Liver (tissue), 9 donors: ENCODE data around the gene MAPK4. TPM values are rescaled to one million over a fixed set of nuclear protein-coding genes. Genes with fewer than 3 reads are reported as not detected.

Experiments
- DNase-seq: peaks from one replicate; pipeline ENCODE4 v3.0.0-alpha.2; 2017; ENCODE audit warnings: low spot score
- H3K27ac ChIP-seq, 2 donors: one replicate each; pipeline ENCODE4 v1.7.0; 2013; ENCODE audit warnings: inconsistent platforms in 2 of 2, low read length in 2 of 2, control low read depth in 1 of 2, low read depth in 1 of 2, mild to moderate bottlenecking in 1 of 2
- H3K27me3 ChIP-seq, 4 donors: one replicate each; pipeline versions ENCODE4 v1.6.1 to v1.7.0; 2013; ENCODE audit warnings: low read length in 3 of 4, inconsistent platforms in 1 of 4, mild to moderate bottlenecking in 1 of 4, moderate library complexity in 1 of 4; ENCODE audit not compliant: control insufficient read depth in 4 of 4, insufficient read depth in 4 of 4
- H3K36me3 ChIP-seq, 4 donors: one replicate each; pipeline versions ENCODE4 v1.6.1 to v1.7.0; 2013; ENCODE audit warnings: low read length in 3 of 4, mild to moderate bottlenecking in 3 of 4, low read depth in 1 of 4, moderate library complexity in 1 of 4; ENCODE audit not compliant: control insufficient read depth in 4 of 4, insufficient read depth in 3 of 4
- H3K4me1 ChIP-seq, 4 donors: one replicate each; pipeline versions ENCODE4 v1.6.1 to v1.7.0; 2013; ENCODE audit warnings: low read length in 3 of 4, mild to moderate bottlenecking in 3 of 4, moderate library complexity in 1 of 4; ENCODE audit not compliant: control insufficient read depth in 4 of 4, insufficient read depth in 4 of 4
- H3K4me3 ChIP-seq, 3 donors: one replicate each; pipeline versions ENCODE4 v1.6.1 to v1.7.0; 2013; ENCODE audit warnings: low read length in 3 of 3, control low read depth in 1 of 3, low read depth in 1 of 3, mild to moderate bottlenecking in 1 of 3
- H3K9ac ChIP-seq, 2 donors: one replicate each; pipeline ENCODE4 v1.7.0; 2013; ENCODE audit warnings: low read length in 2 of 2, mild to moderate bottlenecking in 2 of 2, moderate library complexity in 2 of 2, control low read depth in 1 of 2, low read depth in 1 of 2
- H3K9me3 ChIP-seq, 4 donors: one replicate each; pipeline versions ENCODE4 v1.6.1 to v1.7.0; 2013; ENCODE audit warnings: low read length in 3 of 4; ENCODE audit not compliant: control insufficient read depth in 4 of 4
- EGR1 ChIP-seq, 2 donors: IDR thresholded peaks; 2 replicates each; pipeline ENCODE4 v1.6.1; 2016 to 2018; ENCODE audit warnings: antibody characterized with exemption in 2 of 2, low read depth in 2 of 2
- FOXA1 ChIP-seq: IDR thresholded peaks from 2 replicates; pipeline ENCODE4 v1.6.1; 2016; ENCODE audit warnings: antibody characterized with exemption
- FOXA2 ChIP-seq: IDR thresholded peaks from 2 replicates; pipeline ENCODE4 v1.6.1; 2016; ENCODE audit warnings: antibody characterized with exemption
- GABPA ChIP-seq, 2 donors: IDR thresholded peaks in 1 of 2; conservative IDR thresholded peaks in 1 of 2; 2 replicates each; pipeline ENCODE4 v1.6.1; 2016; ENCODE audit warnings: antibody characterized with exemption in 2 of 2, mild to moderate bottlenecking in 1 of 2, moderate library complexity in 1 of 2
- HNF4A ChIP-seq, 2 donors: conservative IDR thresholded peaks; 2 replicates each; pipeline ENCODE4 v1.6.1; 2016; ENCODE audit warnings: antibody characterized with exemption in 2 of 2, mild to moderate bottlenecking in 2 of 2
- HNF4G ChIP-seq: IDR thresholded peaks from 2 replicates; pipeline ENCODE4 v1.6.1; 2016; ENCODE audit warnings: antibody characterized with exemption
- NR2F2 ChIP-seq: IDR thresholded peaks from 2 replicates; pipeline ENCODE4 v1.6.1; 2016; ENCODE audit warnings: antibody characterized with exemption
- RAD21 ChIP-seq, 2 donors: IDR thresholded peaks; 2 replicates each; pipeline ENCODE4 v1.6.1; 2016; ENCODE audit warnings: antibody characterized with exemption in 2 of 2, mild to moderate bottlenecking in 2 of 2
- RXRA ChIP-seq, 2 donors: IDR thresholded peaks; 2 replicates each; pipeline ENCODE4 v1.6.1; 2017 to 2018; ENCODE audit warnings: antibody characterized with exemption in 2 of 2, mild to moderate bottlenecking in 1 of 2
- TAF1 ChIP-seq: conservative IDR thresholded peaks from 2 replicates; pipeline ENCODE4 v1.6.1; 2016; ENCODE audit warnings: antibody characterized with exemption, mild to moderate bottlenecking
- WGBS: extraction: QIAGEN DNeasy Blood & Tissue Kit; methylation state at CpG from one replicate; pipeline ENCODE4 v1.1.7; 2013; 5-methylcytosine and 5-hydroxymethylcytosine counted together
- polyA plus RNA-seq, 2 donors: library from polyadenylated mRNA; stranded (reverse) in 1 of 2; unstranded in 1 of 2; fragments of 200-250 nt in 1 of 2; fragments of >200 nt in 1 of 2; fragmentation: Nextera tagmentation in 1 of 2; extraction: Ambion mirVana in 1 of 2; gene quantifications; one replicate each; pipeline versions ENCODE4 v1.2.1 to v1.2.3, GENCODE V29; 2013 to 2015
- total RNA-seq, 2 donors: library from RNA; depleted of rRNA; stranded (reverse); fragments of >200 nt; gene quantifications; one replicate each; pipeline ENCODE4 v1.2.3, GENCODE V29; 2014
- TF ChIP-seq, protein P1 (sequence below): IDR thresholded peaks from 2 replicates; pipeline ENCODE4 v1.6.1; 2016; ENCODE audit warnings: antibody characterized with exemption
- TF ChIP-seq, protein P2 (sequence below): IDR thresholded peaks from 2 replicates; pipeline ENCODE4 v1.6.1; 2016; ENCODE audit warnings: antibody characterized with exemption
- TF ChIP-seq, protein P3 (sequence below): IDR thresholded peaks from 2 replicates; pipeline ENCODE4 v1.6.1; 2016; ENCODE audit warnings: antibody characterized with exemption
- donor health status: healthy.
- donor health status: healthy.
- donor health status: healthy.
- donor health status: healthy.
- donor health status: healthy.

MAPK4 gene
- total and polyA plus RNA-seq, 4 donors, result under 0.01 to 4.9 (median 1.5) TPM

DNA sequence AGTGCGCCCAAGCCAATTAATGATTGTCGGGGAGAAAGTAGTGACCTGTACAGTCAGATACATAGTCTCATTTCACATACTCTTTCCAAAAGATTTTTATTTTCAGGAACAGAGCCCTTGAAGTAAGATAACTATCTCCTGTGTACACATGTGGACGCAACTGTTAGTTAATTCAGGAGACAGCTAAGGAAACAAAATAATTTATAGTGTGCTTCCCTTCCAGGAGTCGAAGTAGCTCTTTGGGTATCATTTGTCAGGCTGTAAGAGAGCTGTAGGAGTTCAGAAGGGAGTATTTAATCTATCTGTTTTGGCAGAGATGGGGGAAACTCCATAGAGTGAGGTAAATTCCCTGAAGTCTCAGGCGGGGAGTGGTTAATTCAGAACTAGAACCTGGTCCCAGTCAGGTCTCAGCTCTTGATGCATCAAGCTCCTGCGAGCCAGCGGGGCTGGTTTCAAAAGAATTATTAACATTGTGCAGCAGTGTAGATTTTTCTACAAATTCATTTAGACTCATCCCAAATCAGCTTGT is 63.0 kb downstream of the MAPK4 start (continued):
- no peak for TF ChIP-seq TAF1
- no peak for TF ChIP-seq FOXA1
- TF ChIP-seq EGR1 (IDR thresholded peaks at IDR 0.05; ENCODE audit: low read depth in 2 of 2), result no peak
- no peak for TF ChIP-seq NR2F2

- Histone ChIP-seq H3K9me3 (no peaks in the 10 kb centered on the region), H3K27me3 (no peaks in the 10 kb centered on the region), H3K4me3 (no peak overlapping the region), H3K27ac (no peak overlapping the region), H3K36me3 (no peaks in the 10 kb centered on the region), H3K9ac (no peak overlapping the region), H3K4me1 (peaks cover 3 to 10% (median 5%) of the 10 kb centered on the region in 4 donors)
- DNase-seq, result no peak
- TF ChIP-seq, protein P1, sequence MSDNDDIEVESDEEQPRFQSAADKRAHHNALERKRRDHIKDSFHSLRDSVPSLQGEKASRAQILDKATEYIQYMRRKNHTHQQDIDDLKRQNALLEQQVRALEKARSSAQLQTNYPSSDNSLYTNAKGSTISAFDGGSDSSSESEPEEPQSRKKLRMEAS, result no peak
- TF ChIP-seq, protein P2, sequence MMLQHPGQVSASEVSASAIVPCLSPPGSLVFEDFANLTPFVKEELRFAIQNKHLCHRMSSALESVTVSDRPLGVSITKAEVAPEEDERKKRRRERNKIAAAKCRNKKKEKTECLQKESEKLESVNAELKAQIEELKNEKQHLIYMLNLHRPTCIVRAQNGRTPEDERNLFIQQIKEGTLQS, result no peak
- no peak for TF ChIP-seq RAD21 (IDR thresholded peaks at IDR 0.05)
- TF ChIP-seq FOXA1, result no peak
- TF ChIP-seq TAF1, result no peak
- no peak for TF ChIP-seq EGR1 (IDR thresholded peaks at IDR 0.05; ENCODE audit: low read depth in 2 of 2)
- peak in 1 of 2 donors; percentile 19 for TF ChIP-seq HNF4A (conservative IDR thresholded peaks at IDR 0.05)
- peak in 1 of 2 donors; percentile 15 for TF ChIP-seq RXRA (IDR thresholded peaks at IDR 0.05)
- 51% methylated on average over 4 of the region's 4 CpGs for WGBS
These were observed 63.9 kb downstream of the MAPK4 start for GRCh38 chr18:50623694-50624352.

GRCh38 chr18:50624981-50625380 is 65.1 kb downstream of the MAPK4 start:
- Histone ChIP-seq H3K27me3 (no peaks in the 10 kb centered on the region), H3K9me3 (no peaks in the 10 kb centered on the region), H3K27ac (no peak overlapping the region)

GRCh38 chr18:50626317-50626716 is 66.4 kb downstream of the MAPK4 start:
- Histone ChIP-seq H3K36me3 (no peaks in the 10 kb centered on the region), H3K9ac (no peak overlapping the region), H3K9me3 (no peaks in the 10 kb centered on the region), H3K27me3 (no peaks in the 10 kb centered on the region), H3K4me1 (no peaks in the 10 kb centered on the region), H3K27ac (no peak overlapping the region), H3K4me3 (no peak overlapping the region)
- WGBS, result 95% methylated on average over 10 of the region's 10 CpGs
- no peak for DNase-seq
- TF ChIP-seq TAF1 (no peak), NR2F2 (no peak), HNF4G (no peak), FOXA1 (no peak), HNF4A (conservative IDR thresholded peaks at IDR 0.05) (no peak), RAD21 (IDR thresholded peaks at IDR 0.05) (no peak), FOXA2 (no peak), GABPA (IDR thresholded peaks at IDR 0.05 in 1 of 2, conservative IDR thresholded peaks at IDR 0.05 in 1 of 2) (no peak)
- TF ChIP-seq, protein P3, sequence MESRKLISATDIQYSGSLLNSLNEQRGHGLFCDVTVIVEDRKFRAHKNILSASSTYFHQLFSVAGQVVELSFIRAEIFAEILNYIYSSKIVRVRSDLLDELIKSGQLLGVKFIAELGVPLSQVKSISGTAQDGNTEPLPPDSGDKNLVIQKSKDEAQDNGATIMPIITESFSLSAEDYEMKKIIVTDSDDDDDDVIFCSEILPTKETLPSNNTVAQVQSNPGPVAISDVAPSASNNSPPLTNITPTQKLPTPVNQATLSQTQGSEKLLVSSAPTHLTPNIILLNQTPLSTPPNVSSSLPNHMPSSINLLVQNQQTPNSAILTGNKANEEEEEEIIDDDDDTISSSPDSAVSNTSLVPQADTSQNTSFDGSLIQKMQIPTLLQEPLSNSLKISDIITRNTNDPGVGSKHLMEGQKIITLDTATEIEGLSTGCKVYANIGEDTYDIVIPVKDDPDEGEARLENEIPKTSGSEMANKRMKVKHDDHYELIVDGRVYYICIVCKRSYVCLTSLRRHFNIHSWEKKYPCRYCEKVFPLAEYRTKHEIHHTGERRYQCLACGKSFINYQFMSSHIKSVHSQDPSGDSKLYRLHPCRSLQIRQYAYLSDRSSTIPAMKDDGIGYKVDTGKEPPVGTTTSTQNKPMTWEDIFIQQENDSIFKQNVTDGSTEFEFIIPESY, result no peak
- TF ChIP-seq, protein P2, result no peak
- TF ChIP-seq, protein P1, result no peak

More at GRCh38 chr18:50624981-50625380, 65.1 kb downstream of the MAPK4 start:
- Histone ChIP-seq H3K4me3 (no peak overlapping the region), H3K36me3 (no peaks in the 10 kb centered on the region), H3K4me1 (peaks cover 0 to 4% (median under 1%) of the 10 kb centered on the region in 4 donors), H3K9ac (no peak overlapping the region)
- 85% methylated on average over 3 of the region's 3 CpGs for WGBS
- TF ChIP-seq, protein P3, result no peak
- no peak for DNase-seq
